HT-29 (cell line): Measurements from ENCODE around the gene BRME1. TPM values are rescaled to one million over a fixed set of nuclear protein-coding genes. Genes with fewer than 3 reads are reported as not detected.
A peak's percentile ranks its signal among the peaks of the same experiment; 100 is the strongest.
"Not testable (repeated sequence)": the region's sequence is repeated elsewhere in the genome, so short reads cannot be mapped to it uniquely, and the experiment has no call there.

Experiments used
- DNase-seq: peaks from one replicate; pipeline ENCODE4 v3.0.0-alpha.2; 2015; ENCODE audit warnings: low spot score
- total RNA-seq: library from RNA; depleted of rRNA; stranded (reverse); fragments of >200 nt; shearing (Covaris generic); gene quantifications from 2 replicates; pipeline ENCODE4 v1.2.3, GENCODE V29; 2014

The BRME1 gene
- total RNA-seq, 1 experiment from 2014 or later = 2.2 TPM

GRCh38 chr19:13866463-13867046 lies 39.4 kb downstream of the BRME1 start:
- DNase-seq = no peak

GRCh38 chr19:13865571-13866462 lies 40.1 kb downstream of the BRME1 start:
- no peak for DNase-seq

GRCh38 chr19:13864667-13865570 lies 41.0 kb downstream of the BRME1 start:
- DNase-seq = no peak

GRCh38 chr19:13864046-13864666 lies 41.8 kb downstream of the BRME1 start:
- no peak for DNase-seq

GRCh38 chr19:13861714-13862531 lies 44.0 kb downstream of the BRME1 start:
- peak; percentile 86 for DNase-seq

- no peak for DNase-seq
Observed at GRCh38 chr19:13861392-13861713, 44.6 kb downstream of the BRME1 start.

- no peak for DNase-seq
Observed at GRCh38 chr19:13860679-13861391, 45.1 kb downstream of the BRME1 start.

GRCh38 chr19:13859361-13859880 lies 46.5 kb downstream of the BRME1 start:
- no peak for DNase-seq

GRCh38 chr19:13856497-13856896 lies 49.4 kb downstream of the BRME1 start:
- no peak for DNase-seq

GRCh38 chr19:13852171-13852707 lies 53.7 kb downstream of the BRME1 start:
- DNase-seq = not testable (repeated sequence)

- DNase-seq = not testable (repeated sequence)
Observed at GRCh38 chr19:13851734-13852114, 54.2 kb downstream of the BRME1 start.

- peak; percentile 90 for DNase-seq
Observed at GRCh38 chr19:13850910-13851733, 54.8 kb downstream of the BRME1 start.

GRCh38 chr19:13849991-13850909 lies 55.7 kb downstream of the BRME1 start:
- peak; percentile 73 for DNase-seq

- peak; percentile 51 for DNase-seq
Observed at GRCh38 chr19:13848798-13849676, 56.9 kb downstream of the BRME1 start.

GRCh38 chr19:13848340-13848677 lies 57.6 kb downstream of the BRME1 start:
- no peak for DNase-seq
